NCI-H2227 treated with DMSO at 0.1 percent for 48 hours (cell line): ENCODE results near the gene SLAMF9.

Experiments
- DNase-seq: peaks from one replicate; lab custom pipeline; 2025; lab: John Stamatoyannopoulos, UW

SLAMF9 gene

DNA sequence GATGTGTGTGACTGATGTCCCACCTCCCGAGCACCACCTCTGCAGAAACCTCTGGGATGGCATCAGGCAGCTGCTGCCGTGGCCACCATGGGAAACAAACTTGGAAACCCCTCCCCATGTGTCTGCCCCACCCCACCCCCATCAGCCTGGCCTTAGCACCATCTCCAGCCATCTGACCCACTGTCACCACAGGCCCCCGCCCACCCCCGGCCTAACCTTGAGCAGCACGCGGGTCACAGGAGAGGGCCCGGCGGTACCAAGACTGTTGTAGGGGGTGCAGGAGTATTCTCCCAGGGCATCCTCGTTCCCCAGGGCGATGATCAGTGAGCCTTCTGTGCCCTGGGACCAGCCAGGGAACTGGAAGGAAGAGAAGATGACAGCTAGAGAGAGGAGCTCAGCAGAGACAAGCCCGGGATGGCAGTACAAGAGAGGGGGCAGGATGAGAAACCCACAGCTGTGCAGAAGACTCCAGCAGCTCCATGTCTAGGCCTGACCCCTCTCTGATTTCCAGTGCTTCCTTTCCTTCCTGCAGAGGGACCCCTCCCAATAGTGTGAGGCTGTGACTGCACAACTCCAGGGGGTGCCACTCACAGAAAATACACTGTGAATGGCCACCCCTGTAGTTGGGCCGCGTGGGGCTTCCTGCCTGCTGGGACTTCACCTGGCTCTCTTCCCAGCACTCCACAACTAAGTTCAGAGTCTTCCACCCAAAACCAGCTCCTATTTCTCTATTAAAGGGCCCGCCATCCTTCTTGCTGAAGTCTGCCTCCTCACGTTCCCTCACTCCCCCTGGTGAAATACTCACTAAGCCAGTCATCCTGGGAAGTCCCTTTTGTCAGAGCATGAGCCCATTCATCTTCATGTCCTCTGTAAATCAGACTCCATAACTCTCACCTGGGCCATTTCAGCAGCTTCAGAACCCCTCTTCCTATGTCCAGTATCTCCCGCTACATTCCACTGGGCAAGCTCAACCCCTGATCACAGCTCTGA, 21.4 kb downstream of the SLAMF9 start:
- DNase-seq, result no peak

DNA sequence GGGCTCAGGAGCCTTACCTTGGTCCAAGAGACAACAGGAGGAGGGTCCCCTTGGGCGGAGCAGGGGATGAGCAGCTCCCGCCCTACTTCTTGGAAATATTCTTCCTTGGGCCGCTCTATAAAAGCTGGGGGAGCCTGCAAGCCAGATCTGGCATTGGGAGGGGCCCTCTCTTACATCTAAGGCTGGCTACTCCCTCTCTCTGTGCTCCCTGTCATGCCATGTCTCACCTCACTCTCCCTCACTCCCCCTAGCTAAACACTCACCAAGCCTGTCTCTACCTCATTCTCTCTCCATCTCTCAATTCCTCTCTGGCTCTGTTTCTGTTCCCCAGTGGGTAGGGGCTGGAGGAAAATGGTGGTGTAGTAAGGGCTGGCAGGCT, 22.3 kb downstream of the SLAMF9 start:
- DNase-seq, result no peak

DNA sequence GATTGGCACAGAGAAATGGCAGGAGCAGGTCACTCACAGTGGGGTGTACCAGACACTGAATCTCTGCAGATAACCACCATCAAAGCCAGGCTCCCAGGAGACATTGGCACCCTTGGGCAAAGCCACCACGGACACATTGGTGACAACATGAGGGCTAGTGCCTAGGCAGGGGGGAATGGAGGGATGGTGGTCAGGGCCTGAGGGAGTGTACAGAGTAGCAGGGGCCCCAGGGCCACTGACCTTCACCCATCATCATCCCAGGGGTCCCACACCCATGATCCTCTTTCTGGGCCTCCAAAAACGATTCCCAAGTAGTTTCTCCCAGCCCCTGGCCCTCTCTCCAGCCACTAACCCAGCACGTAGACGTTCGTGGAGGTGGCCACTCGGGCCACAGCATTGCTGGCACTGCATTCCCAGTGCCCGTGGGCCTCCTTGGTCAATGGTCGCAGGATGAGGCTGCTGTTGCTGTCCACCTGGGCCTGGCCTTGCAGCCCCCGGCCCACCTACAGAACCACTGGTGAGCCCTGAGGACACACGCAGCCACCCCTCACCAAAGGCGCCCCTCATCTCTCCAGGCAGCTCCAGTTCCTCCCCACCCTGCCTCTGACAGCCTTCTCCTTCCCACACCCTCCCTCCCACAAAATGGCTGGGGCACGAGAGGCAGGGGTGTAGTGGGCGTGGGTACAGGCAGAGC, 22.8 kb downstream of the SLAMF9 start:
- no peak for DNase-seq

DNA sequence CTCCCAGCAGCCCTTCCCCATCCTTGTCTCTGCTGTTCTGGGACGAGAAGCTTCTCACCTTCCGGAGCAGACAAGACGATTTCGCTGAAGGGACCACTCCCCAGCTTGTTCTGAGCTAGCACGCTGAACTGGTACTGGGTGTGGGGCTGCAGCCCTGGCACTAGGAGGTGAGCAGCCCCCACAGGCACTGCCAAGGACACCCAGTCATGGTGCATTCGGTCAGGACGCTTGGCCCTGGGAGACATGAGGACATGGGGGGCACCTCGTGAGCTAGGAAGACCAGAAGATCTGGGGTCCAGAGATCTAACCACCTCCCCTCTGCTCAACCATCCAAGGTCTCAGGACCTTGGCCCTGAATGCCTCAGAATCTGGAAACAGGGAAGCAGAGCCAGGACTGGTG, 23.4 kb downstream of the SLAMF9 start:
- no peak for DNase-seq

DNA sequence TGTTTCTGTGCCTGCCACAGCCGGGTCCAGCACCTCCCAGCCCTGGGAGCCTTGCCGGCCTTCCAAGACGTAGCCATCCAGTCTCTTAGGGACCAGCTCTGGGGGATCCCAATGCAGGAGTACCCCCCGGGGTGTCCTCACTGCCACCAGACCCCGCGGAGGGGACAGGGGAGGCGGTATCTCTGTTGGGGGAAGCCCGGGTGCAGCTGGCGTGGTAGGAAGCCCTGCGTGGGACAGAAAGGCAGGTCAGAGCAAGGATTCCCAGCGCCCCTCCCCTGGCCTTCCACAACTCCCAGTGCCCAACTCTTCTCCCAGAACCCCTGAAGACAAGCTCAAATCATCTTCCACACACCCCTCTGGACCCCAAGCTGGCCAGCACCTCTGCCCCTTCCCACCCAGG, 23.8 kb downstream of the SLAMF9 start:
- DNase-seq, result no peak

DNA sequence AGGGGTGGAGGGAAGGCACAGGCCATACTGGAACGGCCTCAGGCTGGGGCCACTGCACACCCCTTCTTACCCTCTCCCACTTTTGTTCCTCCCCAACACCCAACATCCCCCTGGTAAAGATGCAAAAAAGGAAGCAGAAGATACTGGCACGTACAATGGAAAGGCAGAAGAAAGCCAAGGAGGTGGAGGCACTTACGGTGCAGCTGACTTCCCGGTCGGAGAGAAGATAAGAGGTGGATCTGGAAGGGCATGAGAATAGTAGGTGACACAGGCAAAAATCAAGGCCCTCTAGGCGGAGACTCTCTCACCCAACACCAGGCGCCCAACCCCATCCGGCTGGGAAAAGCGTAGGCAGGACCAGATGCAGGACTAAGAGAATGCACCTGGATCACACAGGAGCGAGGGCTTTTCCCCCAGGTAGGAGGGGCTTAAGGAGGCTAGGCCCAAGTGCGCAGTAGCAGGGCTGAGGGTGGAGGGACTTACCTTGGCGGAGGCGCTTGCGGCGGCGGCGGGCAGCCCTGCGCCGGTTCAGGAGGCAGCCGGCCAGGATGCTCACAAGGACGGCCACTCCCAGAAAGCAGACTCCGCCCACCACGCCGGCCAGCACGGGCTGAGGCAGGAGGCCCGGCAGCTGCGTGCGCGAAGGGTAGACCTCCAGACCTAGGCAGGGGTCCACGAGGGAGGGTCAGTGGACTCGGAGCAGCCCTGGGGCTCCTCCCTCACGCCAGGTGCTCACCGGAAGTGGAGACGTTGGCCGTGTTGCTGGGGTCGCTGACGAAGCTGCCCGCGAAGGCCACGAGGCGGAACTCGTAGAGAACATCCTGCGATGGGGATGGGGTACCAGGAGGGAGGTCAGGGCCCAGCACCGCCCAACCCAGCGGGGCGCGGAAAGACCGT, 24.6 kb downstream of the SLAMF9 start:
- DNase-seq, result no peak

DNA sequence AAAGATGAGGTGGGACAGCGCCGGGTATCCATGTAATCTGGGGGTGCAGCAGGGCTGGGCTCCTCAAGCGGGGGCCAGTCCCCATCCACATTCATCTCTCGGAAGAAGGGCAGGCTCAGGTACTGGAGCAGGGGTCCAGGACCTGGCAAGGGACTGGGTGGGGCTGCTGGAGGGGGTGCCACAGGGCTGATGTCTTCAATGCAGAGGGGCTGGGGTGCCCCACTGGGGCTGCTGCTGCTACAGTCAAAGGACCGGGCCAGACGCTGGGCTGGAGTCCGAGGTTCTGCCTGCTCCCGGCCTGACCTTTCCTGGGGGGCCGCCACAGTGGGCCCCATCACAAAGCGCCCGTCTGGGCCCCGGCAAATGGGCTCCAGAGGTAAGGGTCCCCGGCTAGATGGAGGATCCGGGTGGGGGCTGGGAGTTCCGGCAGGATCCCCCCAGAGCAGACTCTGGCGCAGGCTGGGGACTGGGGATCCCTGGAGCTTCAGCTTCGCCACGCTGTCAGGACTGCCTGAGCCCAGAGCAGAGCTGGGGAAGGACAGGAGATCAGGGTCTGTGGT, 25.5 kb downstream of the SLAMF9 start:
- DNase-seq, result no peak

DNA sequence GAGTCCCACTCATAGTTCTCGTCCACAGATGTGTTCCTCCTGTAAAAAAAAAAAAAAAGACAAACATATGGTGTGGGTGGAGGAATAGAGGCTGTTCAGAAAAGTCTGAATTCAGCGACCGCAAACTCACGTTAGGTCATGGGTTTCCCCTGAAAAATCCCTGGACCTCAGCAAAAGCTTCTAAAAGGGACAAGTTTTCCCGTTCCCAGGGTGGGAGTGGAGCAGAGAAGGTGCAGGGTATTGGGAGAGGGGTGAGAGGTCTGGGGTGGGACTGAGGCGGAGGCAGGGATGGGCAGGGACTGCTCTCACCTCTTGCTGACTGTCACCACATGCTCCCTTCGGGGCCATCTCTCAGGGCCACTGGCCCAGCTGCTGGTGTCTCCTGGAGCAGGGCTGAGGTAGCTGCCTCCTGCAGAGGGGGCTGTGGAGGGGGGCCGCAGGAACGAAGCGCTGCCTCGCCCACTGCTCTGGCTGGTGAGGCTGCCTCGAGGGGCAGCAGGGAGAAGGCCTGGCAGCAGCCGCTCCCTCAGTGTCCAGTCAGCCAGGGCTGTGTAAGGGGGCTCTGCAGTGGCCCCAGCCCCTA, 26.1 kb downstream of the SLAMF9 start:
- DNase-seq, result no peak

DNA sequence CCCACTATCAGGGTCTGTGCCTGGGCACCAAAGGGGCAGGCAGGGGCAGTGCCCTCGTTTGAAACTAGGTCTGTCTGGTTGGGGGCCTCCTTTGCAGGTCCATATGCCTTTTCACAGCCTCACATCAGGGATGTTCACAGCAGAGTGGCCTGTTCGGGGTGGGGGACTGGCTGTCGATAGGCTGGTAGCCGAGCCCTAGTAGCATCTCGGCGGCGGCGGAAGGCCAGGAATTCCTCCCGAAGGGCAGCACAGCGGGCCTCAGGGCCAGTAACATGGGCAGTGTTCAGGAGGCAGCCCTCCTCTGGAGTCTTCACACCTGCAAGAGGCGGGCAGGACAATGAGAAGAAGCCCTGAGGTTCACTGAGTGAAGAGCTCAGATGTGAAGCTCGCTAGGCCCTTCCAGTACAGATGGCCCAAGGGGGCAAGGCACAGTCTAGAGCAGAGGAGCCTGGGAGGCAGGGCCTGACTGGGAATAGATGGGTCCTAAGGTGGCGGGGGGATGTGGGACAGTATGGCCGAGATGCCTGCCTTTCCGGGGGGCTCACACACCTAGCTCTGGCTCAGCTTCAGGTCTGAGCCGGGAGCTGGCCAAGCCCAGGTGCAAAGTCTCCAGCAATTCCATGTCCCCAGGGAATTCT, 26.7 kb downstream of the SLAMF9 start:
- no peak for DNase-seq

DNA sequence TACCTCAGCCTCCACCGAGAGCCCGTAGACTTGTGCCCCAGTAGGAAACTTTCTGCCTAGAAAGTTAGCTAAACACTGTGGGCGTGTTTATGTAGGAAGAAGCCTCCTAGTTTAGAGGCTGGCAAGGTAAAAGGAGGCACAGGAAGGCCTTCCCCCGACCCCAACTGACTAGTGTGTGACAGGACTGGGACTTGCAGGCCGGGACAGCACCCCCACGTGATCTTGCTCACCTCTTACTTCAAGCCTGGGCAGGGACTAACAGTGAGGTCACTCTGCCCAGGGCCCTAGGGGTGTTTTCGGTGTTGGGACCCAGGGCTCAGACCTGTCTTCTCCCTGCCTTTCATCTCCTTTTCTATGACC, 28.3 kb downstream of the SLAMF9 start:
- no peak for DNase-seq

DNA sequence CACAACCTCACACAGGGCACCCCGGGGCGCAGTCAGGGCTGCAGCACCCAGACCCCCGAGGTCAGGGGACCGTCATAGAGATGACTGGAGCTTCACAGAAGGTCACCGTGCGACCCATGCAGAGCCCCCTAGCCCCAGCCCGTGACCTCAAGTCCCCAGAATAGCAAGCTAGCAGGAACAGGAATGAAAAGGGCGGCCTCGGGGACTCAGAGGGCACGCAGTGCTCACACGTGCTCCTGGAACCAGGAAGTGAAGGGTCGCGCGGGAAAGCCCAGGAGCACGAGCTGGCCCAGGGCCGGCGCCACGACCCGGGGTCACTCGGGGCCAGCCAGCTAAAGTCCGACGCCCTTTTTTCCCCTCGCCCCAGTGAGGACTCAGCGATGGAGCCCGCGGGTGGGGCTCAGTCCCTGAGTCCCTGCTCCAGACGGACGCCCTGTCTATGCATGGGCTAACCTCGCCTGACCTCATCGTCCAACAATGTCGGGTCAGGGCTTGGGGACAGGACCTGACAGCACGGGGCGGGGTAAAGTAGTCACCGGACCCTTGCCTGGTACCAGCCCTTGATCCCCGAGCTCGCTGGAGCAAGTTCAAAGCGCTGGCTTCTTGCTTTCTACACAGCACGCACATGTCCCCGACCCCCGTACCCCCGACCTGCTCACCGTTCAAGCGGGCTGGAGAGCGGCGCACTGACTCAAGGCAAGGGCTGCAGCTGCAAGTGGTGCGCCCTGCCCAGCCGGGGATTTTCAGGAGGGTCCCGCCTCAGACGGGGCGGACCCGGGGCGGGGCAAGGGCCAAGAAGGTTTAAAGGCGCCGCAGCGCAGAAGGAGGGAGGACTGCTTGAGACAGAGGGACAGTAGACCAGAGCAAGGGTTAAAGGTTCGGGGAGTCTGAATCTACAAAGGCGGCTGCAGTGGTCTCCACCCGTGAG, 29.0 kb downstream of the SLAMF9 start, which contains the start of gene TAGLN2:
Gene TAGLN2 (minus strand): TSS at position 717 of the 928 bp plus-strand sequence. CDS start 4,998 bp downstream, outside the sequence.
- peak; percentile 79 for DNase-seq

DNA sequence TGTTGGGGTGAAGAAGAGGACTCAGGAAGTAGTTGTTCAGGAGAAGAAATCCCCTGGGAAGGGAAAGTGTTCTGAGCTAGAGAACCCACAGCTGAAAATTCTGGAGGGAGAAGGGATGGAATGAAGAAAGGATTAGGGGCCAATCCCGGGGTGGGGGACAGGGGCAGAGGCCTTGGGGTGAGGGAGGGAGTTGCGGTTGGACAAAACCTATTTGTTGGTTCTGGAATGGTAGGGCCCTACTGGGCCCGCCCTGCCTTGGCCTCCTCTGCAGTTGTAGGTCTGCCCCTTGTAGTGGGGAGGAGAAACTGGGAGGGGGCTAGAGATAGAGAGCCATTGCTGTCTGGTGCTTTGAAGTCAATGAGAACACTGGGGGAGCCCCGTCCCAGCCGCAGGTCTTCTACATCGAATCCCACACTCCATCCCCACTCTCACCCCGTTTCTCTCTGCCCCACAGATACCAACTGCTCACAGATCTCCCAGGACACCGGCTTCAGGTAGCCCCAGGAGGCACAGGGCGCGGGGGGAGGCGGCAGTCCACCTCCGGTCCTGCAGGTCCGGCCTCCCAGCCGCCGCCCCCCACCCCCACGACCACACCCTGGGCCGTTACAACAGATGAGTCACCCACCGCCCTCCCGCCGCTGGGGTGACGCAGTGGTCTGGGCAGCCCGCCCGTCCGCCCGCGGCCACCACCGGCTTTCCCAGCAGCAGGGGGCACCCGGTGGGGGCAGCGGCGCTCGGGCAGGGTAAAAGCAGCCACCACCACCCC, 29.8 kb downstream of the SLAMF9 start:
- no peak for DNase-seq

DNA sequence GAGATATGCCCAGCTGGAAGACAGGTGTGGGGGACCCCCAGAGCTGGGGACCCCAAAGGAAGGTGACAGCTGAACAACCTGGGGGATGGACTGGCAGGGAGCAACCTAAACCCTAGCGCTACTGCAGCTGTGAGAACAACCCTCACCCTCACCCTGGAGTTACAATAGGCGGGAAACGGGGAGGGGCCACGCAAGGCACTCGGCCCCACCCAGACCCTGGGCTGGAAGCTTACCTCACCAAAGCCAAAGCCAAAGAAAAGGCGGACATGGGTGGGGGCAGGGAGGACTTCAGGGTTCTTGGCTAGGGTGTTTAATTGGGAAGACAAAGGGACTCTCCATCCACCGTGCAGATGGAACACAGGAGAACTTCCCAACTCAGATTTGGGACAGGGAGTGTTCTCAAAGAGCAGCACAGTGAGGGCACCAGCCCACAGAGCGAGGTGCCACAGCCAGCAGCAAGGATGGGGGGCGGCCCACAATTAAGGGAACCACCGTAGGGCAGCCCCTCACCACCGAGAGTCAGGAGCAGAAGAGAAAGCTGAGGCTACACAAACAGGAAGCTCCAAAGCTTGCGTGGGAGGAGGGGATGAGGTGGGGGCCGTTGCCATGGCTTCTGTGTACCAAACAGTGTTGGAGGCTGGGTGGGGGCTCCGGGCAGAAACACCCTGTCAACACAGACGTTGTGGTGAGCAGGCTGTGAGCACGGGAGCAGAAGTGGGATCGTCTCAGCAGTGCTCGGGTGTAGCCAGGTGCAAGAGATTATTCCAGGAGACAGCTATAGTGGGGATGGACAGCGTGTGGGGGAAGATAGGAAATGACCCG, 30.6 kb downstream of the SLAMF9 start:
- no peak for DNase-seq

DNA sequence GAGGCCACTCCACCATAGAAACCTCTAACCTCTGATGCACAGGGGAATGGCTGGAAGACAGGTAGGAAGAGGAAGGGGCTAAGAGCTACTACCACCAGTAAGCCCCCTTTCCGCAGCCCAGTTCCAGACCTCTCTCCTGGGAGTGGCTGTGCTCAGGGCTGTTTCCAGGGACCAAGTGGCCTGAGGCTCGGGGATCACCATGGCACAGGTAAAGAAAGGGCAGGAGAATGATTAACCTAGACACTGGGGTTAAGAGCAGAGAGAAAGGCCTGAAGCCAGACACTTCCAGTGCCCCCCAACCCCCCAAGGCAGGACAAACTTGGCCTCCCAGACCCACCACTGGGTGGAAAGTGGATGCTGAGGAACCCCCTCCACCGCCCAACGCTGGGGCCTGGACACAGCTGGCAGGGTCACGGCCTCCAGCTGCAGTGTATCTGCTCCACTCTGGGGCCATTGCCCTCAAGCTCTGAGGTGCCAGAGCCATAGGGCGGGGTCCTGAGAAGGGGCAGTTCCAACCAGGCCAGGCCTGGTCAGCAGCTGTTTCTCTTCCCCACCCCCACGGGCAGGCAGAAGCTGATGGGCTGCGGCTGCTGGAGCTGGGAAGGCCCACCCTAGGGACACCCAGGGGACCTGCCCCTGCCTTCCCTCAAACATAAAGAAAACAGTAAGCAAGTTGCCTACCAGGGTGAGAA, 31.4 kb downstream of the SLAMF9 start:
- DNase-seq, result no peak

DNA sequence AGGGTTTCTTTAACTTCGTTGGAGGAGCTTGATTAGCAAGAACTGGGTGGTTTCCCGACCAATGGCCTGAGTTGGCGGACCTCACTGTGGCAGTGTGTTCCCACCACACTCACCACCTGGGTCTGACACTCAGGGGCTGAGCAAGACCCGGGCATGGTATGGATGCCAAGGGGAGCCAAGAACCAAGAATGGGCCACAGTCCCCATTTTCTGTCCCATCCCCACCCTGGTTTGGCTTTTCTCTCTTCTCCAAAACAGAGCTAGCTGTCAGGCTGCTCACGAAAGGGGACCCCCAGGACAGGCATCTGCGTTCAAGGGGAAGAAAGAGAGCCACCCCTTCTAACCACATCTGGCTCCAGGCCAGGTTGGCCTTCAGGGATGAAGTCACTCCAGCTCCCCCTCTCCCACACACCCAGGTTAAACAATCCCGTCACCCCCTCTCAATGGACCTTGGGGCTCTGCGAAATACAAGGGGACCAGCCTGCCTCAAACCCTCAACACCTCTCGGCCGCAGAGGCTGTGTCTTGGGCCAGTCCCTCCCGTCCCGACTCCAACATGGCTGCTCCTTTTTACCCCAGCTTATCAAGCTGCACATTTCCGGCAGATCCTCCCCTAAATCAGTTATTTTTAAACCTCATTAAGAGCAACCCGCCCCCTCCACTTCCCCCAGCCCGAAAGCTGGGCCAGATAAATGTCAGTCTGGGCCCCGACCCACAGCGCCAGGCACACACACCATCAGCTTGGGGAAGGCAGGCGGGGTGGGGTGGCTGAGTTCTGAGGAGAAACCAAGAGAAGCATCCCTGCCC, 32.1 kb downstream of the SLAMF9 start:
- DNase-seq, result no peak

DNA sequence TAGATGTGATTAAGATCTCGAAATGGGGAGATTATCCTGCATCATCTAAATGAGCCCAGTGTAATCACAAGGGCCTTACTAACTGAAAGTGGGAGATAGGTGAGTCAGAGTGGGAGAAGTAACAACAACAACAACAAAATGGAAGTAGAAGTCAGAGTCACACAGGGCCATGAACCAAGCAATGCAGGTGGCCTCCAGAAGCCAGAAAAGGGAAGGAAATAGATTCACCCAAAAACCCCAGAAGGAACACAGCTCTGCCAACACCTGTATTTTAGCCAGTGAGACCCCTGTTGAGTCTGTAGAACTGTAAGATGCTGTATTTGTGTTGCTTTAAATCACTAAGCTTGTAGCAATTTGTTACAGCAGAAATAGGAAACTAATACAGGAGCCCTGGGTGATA, 32.8 kb downstream of the SLAMF9 start:
- DNase-seq, result no peak

DNA sequence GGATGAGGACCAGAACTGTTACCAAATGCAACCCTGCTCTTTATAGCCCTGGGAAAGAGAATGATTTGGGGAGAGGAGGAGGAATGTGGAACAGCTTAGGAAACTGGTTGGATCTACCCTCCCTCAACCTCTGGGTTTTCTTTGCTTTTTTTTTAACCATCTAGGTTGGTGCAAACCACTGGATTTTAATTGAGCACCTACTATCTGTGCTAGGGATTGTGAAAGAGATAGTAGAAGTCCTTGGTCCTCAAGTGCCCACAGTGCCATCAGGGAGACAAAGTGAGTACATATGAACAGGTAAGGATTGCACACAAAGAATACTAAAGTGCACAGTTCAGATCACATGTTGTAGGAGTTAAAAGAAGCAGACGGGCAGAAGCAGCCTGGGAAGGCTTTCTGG, 33.4 kb downstream of the SLAMF9 start:
- no peak for DNase-seq
